Body of pancreas (tissue), 4 donors: ENCODE results near the gene DNAH7.

Experiments used
- POLR2A ChIP-seq, 3 donors: fragments of 450-650 bp; IDR thresholded peaks; one replicate each; pipeline ENCODE4 v1.6.1; 2016; ENCODE audit warnings: antibody characterized with exemption in 3 of 3, mild to moderate bottlenecking in 2 of 3
- TF ChIP-seq, protein P1 (sequence below), 7 experiments: fragments of 450-650 bp in 4 of 7; fragments of 200-600 bp in 3 of 7; sonication (generic) in 3 of 7; IDR thresholded peaks; one replicate each; pipeline ENCODE4 v1.5.1; 2016 to 2019; ENCODE audit warnings: antibody characterized with exemption in 7 of 7

DNA sequence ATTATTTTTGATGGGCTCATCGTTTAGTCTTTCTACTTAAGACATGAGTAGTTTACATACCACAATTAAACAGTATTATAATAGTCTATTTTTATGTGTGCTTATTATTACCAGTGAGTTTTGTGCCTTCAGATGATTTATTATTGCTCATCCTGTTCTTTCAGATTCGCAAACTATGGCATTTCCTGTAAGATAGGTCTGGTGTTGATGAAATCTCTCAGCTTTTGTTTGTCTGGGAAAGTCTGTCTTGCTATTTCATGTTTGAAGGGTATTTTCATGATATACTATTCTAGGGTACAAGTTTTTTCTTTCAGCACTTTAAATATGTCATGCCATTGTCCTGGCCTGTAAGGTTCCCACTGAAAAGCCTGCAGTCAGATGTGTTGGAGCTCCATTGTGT is 101.3 kb downstream of the DNAH7 start:
- TF ChIP-seq, protein P1, sequence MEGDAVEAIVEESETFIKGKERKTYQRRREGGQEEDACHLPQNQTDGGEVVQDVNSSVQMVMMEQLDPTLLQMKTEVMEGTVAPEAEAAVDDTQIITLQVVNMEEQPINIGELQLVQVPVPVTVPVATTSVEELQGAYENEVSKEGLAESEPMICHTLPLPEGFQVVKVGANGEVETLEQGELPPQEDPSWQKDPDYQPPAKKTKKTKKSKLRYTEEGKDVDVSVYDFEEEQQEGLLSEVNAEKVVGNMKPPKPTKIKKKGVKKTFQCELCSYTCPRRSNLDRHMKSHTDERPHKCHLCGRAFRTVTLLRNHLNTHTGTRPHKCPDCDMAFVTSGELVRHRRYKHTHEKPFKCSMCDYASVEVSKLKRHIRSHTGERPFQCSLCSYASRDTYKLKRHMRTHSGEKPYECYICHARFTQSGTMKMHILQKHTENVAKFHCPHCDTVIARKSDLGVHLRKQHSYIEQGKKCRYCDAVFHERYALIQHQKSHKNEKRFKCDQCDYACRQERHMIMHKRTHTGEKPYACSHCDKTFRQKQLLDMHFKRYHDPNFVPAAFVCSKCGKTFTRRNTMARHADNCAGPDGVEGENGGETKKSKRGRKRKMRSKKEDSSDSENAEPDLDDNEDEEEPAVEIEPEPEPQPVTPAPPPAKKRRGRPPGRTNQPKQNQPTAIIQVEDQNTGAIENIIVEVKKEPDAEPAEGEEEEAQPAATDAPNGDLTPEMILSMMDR (IDR thresholded peaks at IDR 0.05): no peak
- no peak for TF ChIP-seq POLR2A (IDR thresholded peaks at IDR 0.05)
